ENCODE measurements around the gene PRDM8. TPM values are rescaled to one million over a fixed set of nuclear protein-coding genes. Genes with fewer than 3 reads are reported as not detected.
A peak's percentile ranks its signal among the peaks of the same experiment; 100 is the strongest.
"Not testable (repeated sequence)": the region's sequence is repeated elsewhere in the genome, so short reads cannot be mapped to it uniquely, and the experiment has no call there.

Gene PRDM8
- total RNA-seq, 4 donors from 2014 or later, result 24.1 to 63.5 (median 34.3) TPM

GRCh38 chr4:80173841-80174240 lies 23.5 kb upstream of the PRDM8 start:
- 70% methylated on average over 2 of the region's 2 CpGs for WGBS
- H3K4me3 ChIP-seq, result no peak overlapping the region
- intact Hi-C loops (cut with DNase I), result loop anchor here (5.0 kb wide), 1 partner anchor 92 kb away; no protein-coding TSS in a partner anchor

GRCh38 chr4:80177793-80178192 lies 19.5 kb upstream of the PRDM8 start:
- H3K27me3 ChIP-seq; intact Hi-C loops (cut with DNase I); H3K27ac ChIP-seq (replicated peaks in 1 of 4); DNase-seq (ENCODE audit: extremely low spot score); H3K36me3 ChIP-seq; H3K4me3 ChIP-seq; H3K4me1 ChIP-seq: not testable (repeated sequence)
- H3K9me3 ChIP-seq, result peaks cover 0 to 14% (median 10%) of the 10 kb centered on the region in 4 donors

More at GRCh38 chr4:80173841-80174240, 23.5 kb upstream of the PRDM8 start:
- Histone ChIP-seq H3K27ac (replicated peaks in 1 of 4) (no peak overlapping the region), H3K36me3 (no peaks in the 10 kb centered on the region), H3K27me3 (no peaks in the 10 kb centered on the region), H3K9me3 (peaks cover 0 to 7% (median 5%) of the 10 kb centered on the region in 4 donors), H3K4me1 (peaks cover 0 to 10% (median 0%) of the 10 kb centered on the region in 4 donors)
- no peak for DNase-seq (ENCODE audit: extremely low spot score)
- TF ChIP-seq POLR2AphosphoS5 (IDR thresholded peaks at IDR 0.05), result no peak
- no peak for TF ChIP-seq CTCF (IDR thresholded peaks at IDR 0.05)
- no peak for TF ChIP-seq EP300 (IDR thresholded peaks at IDR 0.05)
- no peak for TF ChIP-seq POLR2A (IDR thresholded peaks at IDR 0.05; ENCODE audit: low read depth)

- intact Hi-C loops (cut with DNase I), result no loop called here
- TF ChIP-seq POLR2AphosphoS5 (IDR thresholded peaks at IDR 0.05), result no peak
- TF ChIP-seq POLR2A (IDR thresholded peaks at IDR 0.05; ENCODE audit: low read depth), result no peak
- no peak for TF ChIP-seq CTCF (IDR thresholded peaks at IDR 0.05)
- TF ChIP-seq EP300 (IDR thresholded peaks at IDR 0.05), result no peak
- WGBS, result 91% methylated on average over 4 of the region's 4 CpGs
Measured at GRCh38 chr4:80178964-80179363, 18.3 kb upstream of the PRDM8 start.

GRCh38 chr4:80179637-80180161 lies 17.6 kb upstream of the PRDM8 start:
- H3K4me1 ChIP-seq, result peaks cover 14 to 19% (median 18%) of the 10 kb centered on the region in 4 donors
- no peaks in the 10 kb centered on the region for H3K27me3 ChIP-seq
- peak; percentile 82 for DNase-seq (ENCODE audit: extremely low spot score)
- TF ChIP-seq POLR2AphosphoS5 (IDR thresholded peaks at IDR 0.05), result no peak
- no peak for TF ChIP-seq CTCF (IDR thresholded peaks at IDR 0.05)
- TF ChIP-seq EP300 (IDR thresholded peaks at IDR 0.05), result no peak
- TF ChIP-seq POLR2A (IDR thresholded peaks at IDR 0.05; ENCODE audit: low read depth), result no peak
- H3K4me3 ChIP-seq, result no peak overlapping the region
- H3K9me3 ChIP-seq, result peaks cover 0 to 14% (median 10%) of the 10 kb centered on the region in 4 donors
- 94% methylated on average over 3 of the region's 3 CpGs for WGBS
- H3K36me3 ChIP-seq, result no peaks in the 10 kb centered on the region
- intact Hi-C loops (cut with DNase I), result loop anchor here (5.0 to 10.0 kb wide), 3 partner anchors 107 to 1225 kb away; partner anchors contain the start of gene ANTXR2
- H3K27ac ChIP-seq (replicated peaks in 1 of 4), result no peak overlapping the region

More at GRCh38 chr4:80178964-80179363, 18.3 kb upstream of the PRDM8 start:
- no peaks in the 10 kb centered on the region for H3K27me3 ChIP-seq
- no peak overlapping the region for H3K4me3 ChIP-seq
- no peaks in the 10 kb centered on the region for H3K36me3 ChIP-seq
- peaks cover 0 to 14% (median 10%) of the 10 kb centered on the region in 4 donors for H3K9me3 ChIP-seq
- DNase-seq (ENCODE audit: extremely low spot score), result no peak
- peaks cover 13 to 15% (median 14%) of the 10 kb centered on the region in 4 donors for H3K4me1 ChIP-seq
- no peak overlapping the region for H3K27ac ChIP-seq (replicated peaks in 1 of 4)

- no peak for DNase-seq (ENCODE audit: extremely low spot score)
- Histone ChIP-seq H3K4me3 (no peak overlapping the region), H3K27me3 (no peaks in the 10 kb centered on the region), H3K9me3 (peaks cover 0 to 14% (median 10%) of the 10 kb centered on the region in 4 donors), H3K36me3 (no peaks in the 10 kb centered on the region), H3K4me1 (peaks cover 24 to 29% (median 28%) of the 10 kb centered on the region in 4 donors), H3K27ac (replicated peaks in 1 of 4) (no peak overlapping the region)
- intact Hi-C loops (cut with DNase I), result loop anchor here (5.0 to 10.0 kb wide), 3 partner anchors 108 to 1226 kb away; partner anchors contain the start of gene ANTXR2
- WGBS, result 76% methylated on average over 3 of the region's 3 CpGs
- TF ChIP-seq POLR2AphosphoS5 (IDR thresholded peaks at IDR 0.05) (no peak), CTCF (IDR thresholded peaks at IDR 0.05) (no peak), POLR2A (IDR thresholded peaks at IDR 0.05; ENCODE audit: low read depth) (no peak), EP300 (IDR thresholded peaks at IDR 0.05) (no peak)
Measured at GRCh38 chr4:80180743-80181142, 16.6 kb upstream of the PRDM8 start.

Measured in esophagus muscularis mucosa (tissue), 4 donors.